K562 (cell line): Measurements from ENCODE around the gene CRPPA. TPM values are rescaled to one million over a fixed set of nuclear protein-coding genes. Genes with fewer than 3 reads are reported as not detected.

Experiments used
- ETV6 ChIP-seq, 3 experiments: fragments of 150-350 bp in 1 of 3; sonication (generic) in 1 of 3; formaldehyde crosslinking in 1 of 3; IDR thresholded peaks; 2 replicates each; pipeline versions ENCODE4 v1.6.1 to v1.8.0; 2014 to 2022; ENCODE audit warnings: borderline replicate concordance in 2 of 3, low read depth in 2 of 3, antibody characterized with exemption in 1 of 3, low read length in 1 of 3, mild to moderate bottlenecking in 1 of 3, missing genetic modification reagents in 1 of 3
- KLF1 ChIP-seq: fragments of 450-650 bp; IDR thresholded peaks from 2 replicates; pipeline ENCODE4 v1.6.1; 2016; ENCODE audit warnings: missing genetic modification characterization, missing compliant biosample characterization
- WHSC1 ChIP-seq: IDR thresholded peaks from one replicate; pipeline ENCODE4 v1.6.1; 2012; ENCODE audit warnings: low read length, control low read depth, inconsistent platforms
- polyA plus RNA-seq, 8 experiments: library from polyadenylated mRNA; depleted of rRNA in 4 of 8; stranded (reverse) in 5 of 8; unstranded in 3 of 8; fragments of >200 nt; fragmentation: Nextera tagmentation in 2 of 8; fragmentation: Illumina TruSeq in 1 of 8; extraction: Ambion mirVana in 2 of 8; extraction: Trizol in 1 of 8; gene quantifications; 2 replicates each; pipeline versions ENCODE4 v1.2.1 to v1.2.3, GENCODE V29; 2011 to 2014; ENCODE audit warnings: inconsistent platforms in 1 of 8, missing spikeins in 1 of 8
- total RNA-seq, 7 experiments: library from RNA; depleted of rRNA in 6 of 7; stranded (reverse); fragments of >200 nt in 6 of 7; fragmentation: Illumina TruSeq in 2 of 7; extraction: Trizol in 2 of 7; gene quantifications; 2 replicates each; pipeline versions ENCODE4 v1.2.1 to v1.2.3, GENCODE V29; 2011 to 2021; ENCODE audit warnings: low replicate concordance in 1 of 7
- TF ChIP-seq, protein P1 (sequence below): sonication (generic); formaldehyde crosslinking; IDR thresholded peaks from 2 replicates; pipeline ENCODE4 v1.8.1; 2023; ENCODE audit warnings: mild to moderate bottlenecking, missing genetic modification reagents
- TF ChIP-seq, protein P2 (sequence below): sonication (generic); formaldehyde crosslinking; IDR thresholded peaks from 2 replicates; pipeline ENCODE4 v1.8.0; 2022; ENCODE audit warnings: missing genetic modification reagents, mild to moderate bottlenecking, borderline replicate concordance
- TF ChIP-seq, protein P3 (sequence below), 2 experiments: fragments of 450-650 bp; IDR thresholded peaks; 2 replicates each; pipeline ENCODE4 v1.6.1; 2016; ENCODE audit warnings: mild to moderate bottlenecking in 2 of 2, borderline replicate concordance in 1 of 2, low read depth in 1 of 2, moderate library complexity in 1 of 2
- TF ChIP-seq, protein P4 (sequence below), 2 experiments: fragments of 450-650 bp; IDR thresholded peaks; 2 replicates each; pipeline ENCODE4 v1.6.1; 2016
- TF ChIP-seq, protein P5 (sequence below): sonication (generic); formaldehyde crosslinking; IDR thresholded peaks from 2 replicates; pipeline ENCODE4 v1.8.1; 2023; ENCODE audit warnings: mild to moderate bottlenecking, missing genetic modification reagents

The CRPPA gene
- total and polyA plus RNA-seq, 9 of the 15 experiments (the other 6 are each of a cell fraction or from before 2014, with no cell fraction given) = 3.9 to 14.4 (median 7.8) TPM

GRCh38 chr7:16416289-16417282, 4.8 kb downstream of the CRPPA start (continued):
- TF ChIP-seq, protein P1, sequence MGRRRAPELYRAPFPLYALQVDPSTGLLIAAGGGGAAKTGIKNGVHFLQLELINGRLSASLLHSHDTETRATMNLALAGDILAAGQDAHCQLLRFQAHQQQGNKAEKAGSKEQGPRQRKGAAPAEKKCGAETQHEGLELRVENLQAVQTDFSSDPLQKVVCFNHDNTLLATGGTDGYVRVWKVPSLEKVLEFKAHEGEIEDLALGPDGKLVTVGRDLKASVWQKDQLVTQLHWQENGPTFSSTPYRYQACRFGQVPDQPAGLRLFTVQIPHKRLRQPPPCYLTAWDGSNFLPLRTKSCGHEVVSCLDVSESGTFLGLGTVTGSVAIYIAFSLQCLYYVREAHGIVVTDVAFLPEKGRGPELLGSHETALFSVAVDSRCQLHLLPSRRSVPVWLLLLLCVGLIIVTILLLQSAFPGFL (CRISPR knock-in tag) = no peak
- TF ChIP-seq WHSC1 = no peak
- TF ChIP-seq, protein P2, sequence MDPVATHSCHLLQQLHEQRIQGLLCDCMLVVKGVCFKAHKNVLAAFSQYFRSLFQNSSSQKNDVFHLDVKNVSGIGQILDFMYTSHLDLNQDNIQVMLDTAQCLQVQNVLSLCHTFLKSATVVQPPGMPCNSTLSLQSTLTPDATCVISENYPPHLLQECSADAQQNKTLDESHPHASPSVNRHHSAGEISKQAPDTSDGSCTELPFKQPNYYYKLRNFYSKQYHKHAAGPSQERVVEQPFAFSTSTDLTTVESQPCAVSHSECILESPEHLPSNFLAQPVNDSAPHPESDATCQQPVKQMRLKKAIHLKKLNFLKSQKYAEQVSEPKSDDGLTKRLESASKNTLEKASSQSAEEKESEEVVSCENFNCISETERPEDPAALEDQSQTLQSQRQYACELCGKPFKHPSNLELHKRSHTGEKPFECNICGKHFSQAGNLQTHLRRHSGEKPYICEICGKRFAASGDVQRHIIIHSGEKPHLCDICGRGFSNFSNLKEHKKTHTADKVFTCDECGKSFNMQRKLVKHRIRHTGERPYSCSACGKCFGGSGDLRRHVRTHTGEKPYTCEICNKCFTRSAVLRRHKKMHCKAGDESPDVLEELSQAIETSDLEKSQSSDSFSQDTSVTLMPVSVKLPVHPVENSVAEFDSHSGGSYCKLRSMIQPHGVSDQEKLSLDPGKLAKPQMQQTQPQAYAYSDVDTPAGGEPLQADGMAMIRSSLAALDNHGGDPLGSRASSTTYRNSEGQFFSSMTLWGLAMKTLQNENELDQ (CRISPR knock-in tag) = no peak
- TF ChIP-seq ETV6 (IDR thresholded peaks at IDR 0.05; ENCODE audit: borderline replicate concordance in 1 of 2, low read depth in 2 of 2, low read length in 1 of 2) = no peak
- TF ChIP-seq ETV6 (CRISPR knock-in tag; IDR thresholded peaks at IDR 0.05; ENCODE audit: borderline replicate concordance) = no peak
- no peak for TF ChIP-seq KLF1 (tag)
- TF ChIP-seq, protein P3, sequence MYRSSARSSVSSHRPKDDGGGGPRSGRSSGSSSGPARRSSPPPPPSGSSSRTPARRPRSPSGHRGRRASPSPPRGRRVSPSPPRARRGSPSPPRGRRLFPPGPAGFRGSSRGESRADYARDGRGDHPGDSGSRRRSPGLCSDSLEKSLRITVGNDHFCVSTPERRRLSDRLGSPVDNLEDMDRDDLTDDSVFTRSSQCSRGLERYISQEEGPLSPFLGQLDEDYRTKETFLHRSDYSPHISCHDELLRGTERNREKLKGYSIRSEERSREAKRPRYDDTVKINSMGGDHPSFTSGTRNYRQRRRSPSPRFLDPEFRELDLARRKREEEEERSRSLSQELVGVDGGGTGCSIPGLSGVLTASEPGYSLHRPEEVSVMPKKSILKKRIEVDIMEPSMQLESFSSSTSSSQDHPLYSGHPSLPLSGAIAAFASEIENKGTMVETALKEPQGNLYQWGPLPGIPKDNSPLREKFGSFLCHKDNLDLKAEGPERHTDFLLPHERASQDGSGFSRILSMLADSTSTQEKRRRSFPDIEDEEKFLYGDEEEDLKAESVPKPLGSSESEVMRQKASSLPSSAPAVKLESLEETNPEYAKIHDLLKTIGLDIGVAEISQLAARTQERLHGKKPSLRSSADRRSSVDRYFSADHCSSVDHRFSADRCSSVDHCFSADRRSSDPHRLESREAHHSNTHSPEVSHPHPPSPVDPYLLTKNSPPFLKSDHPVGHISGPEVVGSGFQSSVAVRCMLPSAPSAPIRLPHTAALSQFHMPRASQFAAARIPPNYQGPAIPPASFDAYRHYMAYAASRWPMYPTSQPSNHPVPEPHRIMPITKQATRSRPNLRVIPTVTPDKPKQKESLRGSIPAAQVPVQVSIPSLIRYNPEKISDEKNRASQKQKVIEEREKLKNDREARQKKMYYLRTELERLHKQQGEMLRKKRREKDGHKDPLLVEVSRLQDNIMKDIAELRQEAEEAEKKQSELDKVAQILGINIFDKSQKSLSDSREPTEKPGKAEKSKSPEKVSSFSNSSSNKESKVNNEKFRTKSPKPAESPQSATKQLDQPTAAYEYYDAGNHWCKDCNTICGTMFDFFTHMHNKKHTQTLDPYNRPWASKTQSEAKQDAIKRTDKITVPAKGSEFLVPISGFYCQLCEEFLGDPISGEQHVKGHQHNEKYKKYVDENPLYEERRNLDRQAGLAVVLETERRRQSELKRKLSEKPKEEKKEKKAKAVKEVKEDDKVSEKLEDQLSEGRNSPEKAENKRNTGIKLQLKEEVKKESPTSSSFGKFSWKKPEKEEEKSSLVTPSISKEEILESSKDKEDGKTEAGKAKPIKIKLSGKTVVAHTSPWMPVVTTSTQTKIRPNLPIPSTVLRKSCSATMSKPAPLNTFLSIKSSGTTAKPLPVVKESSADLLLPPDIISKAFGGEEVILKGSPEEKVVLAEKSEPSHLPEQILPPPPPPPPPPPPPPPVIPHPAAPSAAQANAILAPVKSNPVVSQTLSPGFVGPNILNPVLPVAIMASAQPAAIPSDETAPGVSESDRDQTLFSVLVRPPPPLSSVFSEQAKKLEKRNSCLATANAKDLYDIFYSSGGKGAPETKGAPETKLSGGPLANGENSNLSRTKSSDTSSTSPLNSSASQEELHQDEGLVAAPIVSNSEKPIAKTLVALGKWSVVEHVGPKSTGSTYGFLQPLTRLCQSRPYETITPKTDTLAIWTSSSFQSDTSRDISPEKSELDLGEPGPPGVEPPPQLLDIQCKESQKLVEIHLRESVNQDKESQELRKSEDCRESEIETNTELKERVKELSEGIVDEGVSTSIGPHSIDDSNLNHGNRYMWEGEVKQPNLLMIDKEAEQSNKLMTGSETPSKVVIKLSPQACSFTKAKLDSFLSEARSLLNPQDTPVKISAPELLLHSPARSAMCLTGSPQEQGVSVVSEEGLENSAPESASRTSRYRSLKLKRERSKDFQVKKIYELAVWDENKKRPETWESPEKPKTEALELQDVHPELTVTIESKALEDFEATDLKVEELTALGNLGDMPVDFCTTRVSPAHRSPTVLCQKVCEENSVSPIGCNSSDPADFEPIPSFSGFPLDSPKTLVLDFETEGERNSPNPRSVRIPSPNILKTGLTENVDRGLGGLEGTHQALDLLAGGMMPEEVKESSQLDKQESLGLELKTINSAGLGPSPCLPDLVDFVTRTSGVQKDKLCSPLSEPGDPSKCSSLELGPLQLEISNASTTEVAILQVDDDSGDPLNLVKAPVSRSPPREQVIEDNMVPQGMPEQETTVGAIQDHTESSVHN (IDR thresholded peaks at IDR 0.05; ENCODE audit: borderline replicate concordance in 1 of 2, low read depth in 1 of 2) = peak in 1 of 2 experiments; percentile 55; a peak in 1 of 4 replicates
- TF ChIP-seq, protein P4, sequence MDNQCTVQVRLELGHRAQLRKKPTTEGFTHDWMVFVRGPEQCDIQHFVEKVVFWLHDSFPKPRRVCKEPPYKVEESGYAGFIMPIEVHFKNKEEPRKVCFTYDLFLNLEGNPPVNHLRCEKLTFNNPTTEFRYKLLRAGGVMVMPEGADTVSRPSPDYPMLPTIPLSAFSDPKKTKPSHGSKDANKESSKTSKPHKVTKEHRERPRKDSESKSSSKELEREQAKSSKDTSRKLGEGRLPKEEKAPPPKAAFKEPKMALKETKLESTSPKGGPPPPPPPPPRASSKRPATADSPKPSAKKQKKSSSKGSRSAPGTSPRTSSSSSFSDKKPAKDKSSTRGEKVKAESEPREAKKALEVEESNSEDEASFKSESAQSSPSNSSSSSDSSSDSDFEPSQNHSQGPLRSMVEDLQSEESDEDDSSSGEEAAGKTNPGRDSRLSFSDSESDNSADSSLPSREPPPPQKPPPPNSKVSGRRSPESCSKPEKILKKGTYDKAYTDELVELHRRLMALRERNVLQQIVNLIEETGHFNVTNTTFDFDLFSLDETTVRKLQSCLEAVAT (IDR thresholded peaks at IDR 0.05) = peak in 1 of 2 experiments; percentile 95; a peak in 2 of 4 replicates
- TF ChIP-seq, protein P5, sequence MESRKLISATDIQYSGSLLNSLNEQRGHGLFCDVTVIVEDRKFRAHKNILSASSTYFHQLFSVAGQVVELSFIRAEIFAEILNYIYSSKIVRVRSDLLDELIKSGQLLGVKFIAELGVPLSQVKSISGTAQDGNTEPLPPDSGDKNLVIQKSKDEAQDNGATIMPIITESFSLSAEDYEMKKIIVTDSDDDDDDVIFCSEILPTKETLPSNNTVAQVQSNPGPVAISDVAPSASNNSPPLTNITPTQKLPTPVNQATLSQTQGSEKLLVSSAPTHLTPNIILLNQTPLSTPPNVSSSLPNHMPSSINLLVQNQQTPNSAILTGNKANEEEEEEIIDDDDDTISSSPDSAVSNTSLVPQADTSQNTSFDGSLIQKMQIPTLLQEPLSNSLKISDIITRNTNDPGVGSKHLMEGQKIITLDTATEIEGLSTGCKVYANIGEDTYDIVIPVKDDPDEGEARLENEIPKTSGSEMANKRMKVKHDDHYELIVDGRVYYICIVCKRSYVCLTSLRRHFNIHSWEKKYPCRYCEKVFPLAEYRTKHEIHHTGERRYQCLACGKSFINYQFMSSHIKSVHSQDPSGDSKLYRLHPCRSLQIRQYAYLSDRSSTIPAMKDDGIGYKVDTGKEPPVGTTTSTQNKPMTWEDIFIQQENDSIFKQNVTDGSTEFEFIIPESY = no peak
